ENCODE data around the gene FRMPD1. TPM values are rescaled to one million over a fixed set of nuclear protein-coding genes. Genes with fewer than 3 reads are reported as not detected.

Gene FRMPD1, protein sequence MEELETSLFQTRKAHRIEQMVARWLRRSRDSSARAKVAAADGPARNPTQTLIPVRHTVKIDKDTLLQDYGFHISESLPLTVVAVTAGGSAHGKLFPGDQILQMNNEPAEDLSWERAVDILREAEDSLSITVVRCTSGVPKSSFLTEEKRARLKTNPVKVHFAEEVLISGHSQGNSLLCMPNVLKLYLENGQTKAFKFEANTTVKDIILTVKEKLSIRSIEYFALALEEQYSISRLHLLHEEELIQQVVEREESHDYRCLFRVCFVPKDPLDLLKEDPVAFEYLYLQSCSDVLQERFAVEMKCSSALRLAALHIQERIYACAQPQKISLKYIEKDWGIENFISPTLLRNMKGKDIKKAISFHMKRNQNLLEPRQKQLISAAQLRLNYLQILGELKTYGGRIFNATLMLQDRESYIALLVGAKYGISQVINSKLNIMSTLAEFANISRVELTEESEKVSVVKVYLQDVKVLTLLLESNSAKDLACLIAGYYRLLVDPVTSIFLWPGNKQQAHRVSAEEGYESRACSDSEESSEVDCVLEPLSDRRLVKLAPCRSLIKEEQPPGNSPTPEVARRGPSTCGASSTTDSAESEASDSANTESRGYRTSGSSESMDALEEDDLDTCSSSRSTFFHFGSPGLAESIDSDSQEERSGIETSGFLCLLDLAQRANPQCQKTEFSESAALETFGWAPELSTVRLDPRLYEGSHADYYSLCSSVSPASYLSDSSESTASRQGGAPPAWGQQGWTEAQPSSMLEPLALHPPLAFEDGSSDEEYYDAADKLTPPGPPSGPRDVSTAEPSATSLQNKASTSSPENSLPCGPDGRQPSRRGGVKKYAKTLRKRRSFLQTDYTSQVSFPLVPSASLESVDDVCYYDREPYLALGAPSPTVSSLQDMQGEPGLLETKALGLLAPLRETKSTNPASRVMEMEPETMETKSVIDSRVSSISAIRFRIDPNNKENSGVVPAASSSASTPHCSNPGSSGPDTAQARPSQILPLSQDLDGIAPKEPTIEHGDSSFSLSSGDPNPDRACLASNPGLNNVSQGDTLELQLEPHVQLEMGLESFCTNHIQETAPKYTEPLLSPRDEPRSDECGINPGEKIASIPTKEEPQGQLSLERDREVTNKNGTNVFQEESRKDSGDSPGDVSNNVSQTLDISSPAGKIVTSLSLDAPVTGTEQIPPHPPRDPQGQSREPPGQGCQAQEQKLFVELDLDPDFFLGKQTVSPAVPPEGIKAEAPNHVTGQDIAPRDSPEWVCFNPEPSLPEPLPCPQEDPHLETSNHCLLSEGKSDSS (N-terminal part only)
- total RNA-seq, result under 0.01 TPM in 1 of 2 replicates, not detected in the other

DNA sequence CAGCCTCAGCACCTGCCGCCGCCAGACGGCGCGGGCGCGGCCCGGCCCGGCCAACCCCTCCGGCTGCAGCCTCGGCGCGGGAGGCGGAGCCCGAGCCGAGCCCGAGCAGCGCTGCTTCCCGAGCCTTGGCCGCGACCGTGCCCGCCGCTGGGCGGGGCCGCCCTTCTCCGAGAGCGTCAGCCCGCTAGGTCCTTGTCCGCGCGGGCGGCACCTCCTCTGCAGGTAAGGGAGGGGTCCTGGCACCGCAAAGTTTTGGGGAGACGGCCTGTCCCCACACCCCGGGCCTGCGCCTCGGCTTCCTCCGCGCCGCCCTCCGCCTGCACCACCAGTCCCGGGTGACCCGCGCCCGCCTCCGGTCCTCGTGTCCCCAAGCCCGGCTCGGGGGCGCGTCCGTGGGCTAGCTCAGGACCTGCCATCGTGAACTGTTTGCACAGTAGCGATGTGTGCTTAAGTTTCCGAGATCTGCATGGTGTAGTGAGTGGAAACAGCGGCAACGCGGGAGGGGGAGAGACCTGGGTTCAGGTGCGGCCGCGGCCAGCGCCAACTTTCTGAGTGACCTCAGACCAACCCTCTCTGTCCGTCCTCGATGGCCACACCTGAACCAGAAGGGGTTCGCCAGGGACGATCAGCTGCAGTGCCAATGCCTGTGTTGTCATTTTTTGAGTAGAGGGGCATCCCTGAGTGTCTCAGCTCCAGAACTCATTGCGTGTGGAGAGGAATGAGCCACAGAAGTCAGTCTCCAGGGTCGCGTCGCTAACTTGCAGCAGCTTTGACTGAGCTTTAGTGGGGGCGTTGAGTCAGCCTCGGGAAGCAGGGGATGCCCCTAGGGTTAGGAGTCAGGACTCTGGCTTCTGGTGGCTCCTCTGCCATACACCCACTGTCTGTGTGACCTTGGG lies at the start of gene FRMPD1:
Gene FRMPD1 (plus strand): TSS at position 82 of the 896 bp plus-strand sequence. CDS start 41,688 bp downstream, outside the sequence.

DNA sequence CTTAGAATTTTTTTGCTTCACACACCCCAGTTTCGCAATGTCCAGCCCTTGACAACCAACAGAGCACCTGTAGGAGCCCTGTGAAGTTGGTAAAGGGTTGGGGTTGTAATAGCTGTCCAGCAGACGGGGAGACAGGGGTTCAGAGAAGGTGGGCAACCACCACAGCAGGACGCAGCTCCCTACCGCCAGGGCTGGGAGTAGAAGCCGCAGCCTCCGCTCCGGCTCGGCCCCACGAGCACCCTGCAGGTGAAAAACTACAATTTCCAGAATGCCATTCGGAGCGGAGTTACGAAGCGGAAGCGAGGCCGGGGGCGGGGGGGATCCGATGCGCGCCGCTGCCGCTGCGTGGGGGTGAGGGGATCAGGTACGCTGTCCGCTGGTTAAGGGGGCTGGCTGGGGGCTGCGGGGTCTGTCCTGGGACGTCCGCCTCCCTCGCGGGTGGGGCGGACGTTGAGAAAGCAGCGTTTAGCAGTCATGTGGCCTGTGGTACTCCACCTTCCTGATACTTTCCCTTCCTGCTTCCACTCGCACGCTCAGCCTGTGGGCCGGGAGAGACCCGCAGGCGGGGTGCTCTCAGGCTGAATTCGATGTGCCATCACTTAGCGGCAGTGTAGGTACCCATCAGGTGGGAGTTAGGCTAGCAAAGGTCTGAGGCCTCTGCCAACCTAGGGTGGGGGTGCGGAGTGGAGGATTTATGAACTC lies 102.9 kb downstream of the FRMPD1 start, which contains the start of gene TRMT10B:
Gene TRMT10B (plus strand): TSS at position 317 of the 702 bp plus-strand sequence. CDS start 8,127 bp downstream, outside the sequence.

GRCh38 chr9:37784616-37785483 lies 134.1 kb downstream of the FRMPD1 start, which contains the start of gene EXOSC3:
Gene EXOSC3 (minus strand): TSS chr9:37785064. CDS start chr9:37785044, 20 bp downstream.

Other genes with a start within 250 kb of the FRMPD1 start
- gene GRHPR, start 228.3 kb upstream of the FRMPD1 start, total RNA-seq, result 109 and 134 TPM in 2 replicates
- gene ZBTB5, start 185.5 kb upstream of the FRMPD1 start, total RNA-seq, result 9.1 and 12.3 TPM in 2 replicates
- 40.9 and 41.6 TPM in 2 replicates for gene POLR1E, start 165.0 kb upstream of the FRMPD1 start, total RNA-seq
- 9.0 and 9.4 TPM in 2 replicates for gene FBXO10, start 74.6 kb upstream of the FRMPD1 start, total RNA-seq
- 91.6 and 92.0 TPM in 2 replicates for gene TOMM5, start 58.4 kb upstream of the FRMPD1 start, total RNA-seq
- gene TRMT10B, start 102.9 kb downstream of the FRMPD1 start, total RNA-seq, result 3.7 and 4.8 TPM in 2 replicates
- 27.2 and 33.0 TPM in 2 replicates for gene EXOSC3, start 134.1 kb downstream of the FRMPD1 start, total RNA-seq
- gene DCAF10, start 149.8 kb downstream of the FRMPD1 start, total RNA-seq, result 31.9 and 32.5 TPM in 2 replicates